ENCODE results near the gene SLIT1. TPM values are rescaled to one million over a fixed set of nuclear protein-coding genes. Genes with fewer than 3 reads are reported as not detected.
A peak's percentile ranks its signal among the peaks of the same experiment; 100 is the strongest.

Gene SLIT1
- total and polyA plus RNA-seq, 2 of the 8 experiments (the other 6 are each of a cell fraction or from before 2014, with no cell fraction given): 0.70 to 0.88 TPM

DNA sequence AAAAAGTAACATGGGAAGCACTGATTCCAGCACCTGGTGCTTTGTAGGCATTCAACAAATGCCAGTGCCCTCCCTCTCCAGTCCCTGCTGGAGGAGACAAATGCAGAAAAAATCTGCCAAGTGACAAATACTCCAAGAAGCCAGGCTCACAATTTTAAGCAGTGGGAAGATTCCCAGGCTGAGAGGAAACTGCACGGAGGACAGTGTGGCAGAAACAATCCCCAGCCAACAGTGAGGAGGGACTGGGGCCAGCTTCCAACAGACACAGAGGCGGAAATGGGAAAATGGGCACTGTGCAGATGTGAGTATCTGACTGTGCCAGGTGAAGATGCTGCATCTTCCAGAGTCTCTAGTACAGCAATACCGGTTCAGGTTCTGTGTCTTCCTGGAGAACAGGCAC, 106.3 kb downstream of the SLIT1 start:
- no peak for DNase-seq (ENCODE audit: low read depth in 1 of 2, low spot score in 2 of 2)
- Histone ChIP-seq H3K4me2 (ENCODE audit: insufficient read depth in 1 of 2, low read depth in 2 of 2, low read length in 2 of 2) (peak overlapping the region in 1 of 2 experiments; percentile 13; a peak in 1 of 4 replicates), H3K79me2 (ENCODE audit: control insufficient read depth in 1 of 2, insufficient read depth in 2 of 2, low read length in 2 of 2) (no peaks in the 10 kb centered on the region), H3K9me3 (ENCODE audit: insufficient read depth in 2 of 2, low read depth in 1 of 2, low read length in 1 of 2) (no peaks in the 10 kb centered on the region), H4K20me1 (replicated peaks in 1 of 2; ENCODE audit: control insufficient read depth in 1 of 2, insufficient read depth in 2 of 2, low read length in 2 of 2) (peaks cover 0 to 1% of the 10 kb centered on the region in 2 experiments), H3K79me1 (ENCODE audit: low read depth, low read length) (no peaks in the 10 kb centered on the region), H3K4me1 (replicated peaks in 1 of 4; ENCODE audit: control insufficient read depth in 3 of 4, insufficient read depth in 4 of 4, low read length in 3 of 4) (peaks cover 0 to 26% (median 14%) of the 10 kb centered on the region in 4 experiments; a peak in 5 of 7 replicates), H3K4ac (replicated peaks; ENCODE audit: insufficient read length, low read depth, low read length) (no peak overlapping the region), H3K27me3 (replicated peaks in 1 of 4; ENCODE audit: control insufficient read depth in 3 of 4, extremely low read depth in 1 of 4, insufficient read depth in 3 of 4, low read length in 3 of 4) (no peaks in the 10 kb centered on the region), H3K23me2 (ENCODE audit: low read depth, low read length) (no peaks in the 10 kb centered on the region), H4K91ac (replicated peaks; ENCODE audit: insufficient read length, low read length) (no peak overlapping the region), H3K56ac (replicated peaks; ENCODE audit: insufficient read length, low read depth, low read length) (no peak overlapping the region), H3K27ac (ENCODE audit: low read depth, low read length) (no peak overlapping the region), H2BK5ac (ENCODE audit: low read depth, low read length) (peak overlapping the region; percentile 20; the same call in 1 of the 2 replicates), H3K23ac (ENCODE audit: insufficient read length) (no peak overlapping the region), H3K4me3 (ENCODE audit: extremely low read depth in 1 of 4, insufficient read depth in 2 of 4, low read depth in 3 of 4, low read length in 4 of 4) (no peak overlapping the region), H3K14ac (ENCODE audit: insufficient read length) (no peak overlapping the region), H2BK120ac (replicated peaks; ENCODE audit: low read depth, low read length) (no peak overlapping the region), H2BK20ac (ENCODE audit: low read length) (0 out of 2 replicates have a peak overlapping the region, but pooled peaks have one; percentile 49), H2BK12ac (ENCODE audit: low read depth, low read length) (0 out of 2 replicates have a peak overlapping the region, but pooled peaks have one; percentile 35), H2AK5ac (ENCODE audit: low read depth, low read length) (no peak overlapping the region), H2BK15ac (ENCODE audit: low read length) (0 out of 2 replicates have a peak overlapping the region, but pooled peaks have one; percentile 72), H4K5ac (ENCODE audit: insufficient read length, low read depth, low read length) (no peak overlapping the region), H3K18ac (ENCODE audit: extremely low read depth, low read length) (peak overlapping the region; percentile 26; the same call in 1 of the 2 replicates), H3K9ac (replicated peaks in 1 of 4; ENCODE audit: extremely low read depth in 1 of 4, low read depth in 3 of 4, low read length in 3 of 4) (no peak overlapping the region), H3K36me3 (ENCODE audit: control insufficient read depth in 2 of 4, insufficient read depth in 4 of 4, low read length in 3 of 4) (no peaks in the 10 kb centered on the region), H2AFZ (ENCODE audit: low read length) (no peak overlapping the region), H4K8ac (ENCODE audit: extremely low read depth, insufficient read depth, low read length) (no peak overlapping the region; the same call in 1 of the 2 replicates)
- ChIA-PET CTCF (ENCODE audit: partially characterized antibody) (interaction anchor here (0.9 to 42.3 kb wide), 10 partner anchors 7 to 138 kb away, joined by 3 to 1348 read pairs (median 163); partner anchors contain the start of gene SLIT1), POLR2A (ENCODE audit: partially characterized antibody) (no interaction called here)
- 79% methylated on average over 3 of the region's 3 CpGs; no CpG with 5 or more reads in 1 of the 2 experiments for WGBS, 2 experiments (ENCODE audit: extremely low coverage in 1 of 2, insufficient coverage in 1 of 2, insufficient read length in 1 of 2, insufficient replicate concordance in 2 of 2, low coverage in 1 of 2, low lambda C conversion rate in 2 of 2, missing lambda C conversion rate in 1 of 2)
- FAIRE-seq: no peak
- no peak for TF ChIP-seq EP300 (IDR thresholded peaks at IDR 0.05; ENCODE audit: borderline replicate concordance in 1 of 2, low read depth in 2 of 2, low read length in 2 of 2)
- no peak for TF ChIP-seq RBBP5 (IDR thresholded peaks at IDR 0.05; ENCODE audit: borderline replicate concordance, low read depth, low read length)
- TF ChIP-seq CEBPB (IDR thresholded peaks at IDR 0.05; ENCODE audit: low read depth, low read length): no peak
- no peak for TF ChIP-seq BCL11A (IDR thresholded peaks at IDR 0.05; ENCODE audit: low read depth in 2 of 2, low read length in 2 of 2)
- TF ChIP-seq TAF1 (IDR thresholded peaks at IDR 0.05; ENCODE audit: low read depth, low read length): no peak
- TF ChIP-seq, protein P1, sequence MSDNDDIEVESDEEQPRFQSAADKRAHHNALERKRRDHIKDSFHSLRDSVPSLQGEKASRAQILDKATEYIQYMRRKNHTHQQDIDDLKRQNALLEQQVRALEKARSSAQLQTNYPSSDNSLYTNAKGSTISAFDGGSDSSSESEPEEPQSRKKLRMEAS (IDR thresholded peaks at IDR 0.05): no peak
- no peak for TF ChIP-seq TEAD4 (IDR thresholded peaks at IDR 0.05; ENCODE audit: low read depth, low read length)
- TF ChIP-seq HDAC2 (IDR thresholded peaks at IDR 0.05; ENCODE audit: borderline replicate concordance in 1 of 2, low read depth in 2 of 2, low read length in 2 of 2): no peak
- TF ChIP-seq NANOG (IDR thresholded peaks at IDR 0.05; ENCODE audit: insufficient read depth, low read depth, low read length, poor library complexity, severe bottlenecking): no peak
- no peak for TF ChIP-seq JUND (IDR thresholded peaks at IDR 0.05; ENCODE audit: low read length)
- TF ChIP-seq RAD21 (IDR thresholded peaks at IDR 0.05 in 1 of 2, conservative IDR thresholded peaks at IDR 0.05 in 1 of 2; ENCODE audit: low read depth in 2 of 2, low read length in 2 of 2): no peak
- TF ChIP-seq POLR2AphosphoS5 (IDR thresholded peaks at IDR 0.05; ENCODE audit: low read depth, low read length): no peak

All from H1 (cell line).